GM19193 (cell line): ENCODE results near the gene NUDT19.

Experiments
- POLR2A ChIP-seq: IDR thresholded peaks from 4 replicates; pipeline ENCODE4 v1.6.1; 2011; ENCODE audit not compliant: insufficient read depth, insufficient read length; ENCODE audit errors: extremely low read depth

The NUDT19 gene

DNA sequence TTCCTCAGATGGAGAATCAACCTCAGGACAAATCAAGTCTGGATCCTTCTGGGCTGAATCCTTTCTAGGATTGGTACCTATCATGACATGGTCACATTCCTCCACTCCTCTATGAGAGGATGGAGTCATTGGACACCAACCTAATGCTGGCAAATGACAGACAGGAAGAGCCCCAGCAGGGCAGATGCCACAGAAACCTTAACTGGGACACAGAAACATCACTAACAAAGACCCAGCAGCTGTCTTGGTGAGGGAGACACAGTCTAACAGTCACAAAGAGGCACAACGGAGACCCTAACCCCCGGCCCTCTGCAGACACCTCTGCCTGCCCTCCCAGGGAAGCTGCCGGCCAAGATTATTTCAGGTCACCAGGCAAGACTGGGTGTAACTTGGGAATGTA lies 18.8 kb upstream of the NUDT19 start:
- no peak for TF ChIP-seq POLR2A

DNA sequence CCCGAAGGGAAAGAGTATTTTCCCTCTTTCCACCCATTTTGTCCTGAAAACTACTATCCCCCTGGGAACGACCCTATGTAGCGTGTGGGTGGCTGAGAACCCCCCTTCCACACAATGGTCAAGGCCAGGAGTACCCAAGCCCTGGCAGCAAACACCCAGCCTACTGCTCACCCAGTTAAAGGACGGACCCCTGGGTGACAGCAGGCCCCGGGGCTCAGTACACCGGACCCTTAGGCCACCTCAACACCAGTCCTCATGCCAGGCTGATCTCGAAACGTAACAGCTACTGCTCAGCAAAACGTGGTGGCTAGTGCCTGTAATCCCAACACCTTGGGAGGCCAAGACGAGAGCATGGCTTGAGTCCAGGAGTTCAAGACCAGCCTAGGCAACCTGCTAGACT lies 18.0 kb upstream of the NUDT19 start:
- TF ChIP-seq POLR2A = no peak

DNA sequence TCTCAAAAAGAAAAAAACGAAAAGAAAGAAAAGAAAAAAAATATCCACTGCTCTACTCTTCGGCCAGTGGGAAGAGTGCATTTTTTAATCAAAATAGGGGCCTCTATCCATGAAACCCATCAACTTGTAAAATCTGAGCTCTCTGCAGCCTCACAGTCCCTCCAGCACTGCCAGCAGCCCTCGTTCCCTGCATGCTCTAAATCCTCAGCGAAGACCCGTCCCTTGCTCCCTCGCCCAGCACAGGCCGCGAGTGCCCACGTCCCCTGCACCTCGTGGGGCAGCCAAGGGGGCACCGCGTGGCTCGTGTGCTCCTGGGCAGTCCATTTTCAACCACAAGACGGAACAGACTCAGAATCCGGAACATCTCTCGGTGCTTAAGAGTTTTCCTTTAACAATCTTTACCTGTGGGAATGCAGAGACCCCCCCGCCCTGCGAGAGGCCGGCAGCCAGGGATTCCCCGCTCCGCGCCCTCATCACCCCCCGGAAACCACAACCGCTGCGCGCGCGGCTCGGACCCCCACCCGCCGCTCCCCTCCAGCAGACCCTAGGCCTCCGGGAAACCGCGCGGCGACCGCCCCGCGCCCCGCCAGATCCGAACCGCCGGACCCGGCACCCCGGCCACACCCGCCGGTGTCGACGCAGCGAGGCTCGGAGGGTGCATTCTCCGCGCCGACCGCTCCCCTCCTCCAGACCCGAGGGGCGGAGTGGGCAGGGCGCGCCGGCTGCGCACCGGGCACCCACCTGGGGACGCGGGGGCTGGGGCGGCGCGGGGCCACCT lies 17.3 kb upstream of the NUDT19 start:
- no peak for TF ChIP-seq POLR2A

DNA sequence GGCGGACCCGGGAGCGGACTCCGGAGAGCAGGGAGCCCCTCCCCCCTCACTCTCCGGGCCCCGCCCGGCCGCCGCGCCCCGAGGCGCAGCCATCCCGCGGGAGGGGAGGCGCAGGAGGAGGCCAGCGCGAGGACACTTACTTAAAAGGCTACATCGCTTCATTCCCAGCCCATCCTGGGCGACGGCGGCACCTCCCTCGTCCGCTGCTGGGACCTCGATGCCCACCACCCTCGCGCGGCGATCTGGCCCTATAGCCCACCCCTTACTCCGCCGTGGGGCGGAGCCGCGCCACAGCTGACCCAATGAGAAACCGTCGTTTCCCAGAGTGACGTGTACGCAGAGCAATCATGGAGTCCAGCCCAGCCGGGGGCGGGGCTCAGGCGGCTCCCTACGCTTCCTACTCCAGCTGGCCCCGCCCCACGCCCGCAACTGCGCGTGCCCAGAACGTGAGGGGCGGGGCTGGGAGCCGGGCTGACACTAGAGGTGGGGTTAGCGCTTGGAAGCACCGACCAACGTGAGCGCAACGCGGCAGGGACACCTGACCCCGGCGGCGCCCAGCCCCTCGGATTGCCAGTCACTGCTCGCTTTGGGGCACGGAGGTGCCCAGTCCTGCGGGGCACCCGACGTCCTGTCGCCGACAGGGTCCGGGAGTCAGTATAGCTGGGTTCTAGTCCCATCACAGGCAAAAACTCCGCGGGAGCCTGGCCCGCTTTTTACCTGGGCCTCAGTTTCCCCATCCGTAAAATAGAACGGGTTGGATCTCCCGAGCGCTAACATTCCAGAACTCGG lies 16.5 kb upstream of the NUDT19 start, which contains the start of gene ANKRD27:
Gene ANKRD27 (minus strand): TSS at position 250 of the 789 bp plus-strand sequence. CDS start 16,165 bp downstream, outside the sequence.
- TF ChIP-seq POLR2A = peak; percentile 67

DNA sequence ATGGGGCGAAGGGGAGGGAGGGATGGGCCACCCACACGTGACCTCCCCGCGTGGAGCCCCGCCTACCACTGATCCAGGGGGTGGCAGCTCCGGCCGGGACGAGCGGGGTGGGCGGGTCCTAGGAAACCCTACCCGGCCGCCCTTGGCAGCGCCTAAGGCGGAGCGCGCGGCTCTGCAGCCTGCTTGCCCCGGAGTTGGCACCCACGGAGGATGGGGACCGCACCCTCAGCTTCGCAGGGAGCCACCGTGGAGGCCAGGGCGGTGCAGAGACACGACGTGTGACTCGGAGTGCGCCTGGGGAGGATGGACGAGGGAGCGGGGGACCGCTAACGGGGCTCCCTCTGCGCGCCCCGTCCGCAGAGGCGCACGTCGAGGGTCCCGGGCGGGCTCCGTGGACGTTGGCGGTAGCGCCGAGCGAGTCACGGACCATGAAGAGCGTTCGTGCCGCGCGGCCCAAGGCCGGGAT lies 15.9 kb upstream of the NUDT19 start, which contains the start of gene RGS9BP:
Gene RGS9BP (plus strand): TSS at position 129 of the 466 bp plus-strand sequence. CDS start 416 bp downstream, outside the sequence.
- TF ChIP-seq POLR2A = no peak

DNA sequence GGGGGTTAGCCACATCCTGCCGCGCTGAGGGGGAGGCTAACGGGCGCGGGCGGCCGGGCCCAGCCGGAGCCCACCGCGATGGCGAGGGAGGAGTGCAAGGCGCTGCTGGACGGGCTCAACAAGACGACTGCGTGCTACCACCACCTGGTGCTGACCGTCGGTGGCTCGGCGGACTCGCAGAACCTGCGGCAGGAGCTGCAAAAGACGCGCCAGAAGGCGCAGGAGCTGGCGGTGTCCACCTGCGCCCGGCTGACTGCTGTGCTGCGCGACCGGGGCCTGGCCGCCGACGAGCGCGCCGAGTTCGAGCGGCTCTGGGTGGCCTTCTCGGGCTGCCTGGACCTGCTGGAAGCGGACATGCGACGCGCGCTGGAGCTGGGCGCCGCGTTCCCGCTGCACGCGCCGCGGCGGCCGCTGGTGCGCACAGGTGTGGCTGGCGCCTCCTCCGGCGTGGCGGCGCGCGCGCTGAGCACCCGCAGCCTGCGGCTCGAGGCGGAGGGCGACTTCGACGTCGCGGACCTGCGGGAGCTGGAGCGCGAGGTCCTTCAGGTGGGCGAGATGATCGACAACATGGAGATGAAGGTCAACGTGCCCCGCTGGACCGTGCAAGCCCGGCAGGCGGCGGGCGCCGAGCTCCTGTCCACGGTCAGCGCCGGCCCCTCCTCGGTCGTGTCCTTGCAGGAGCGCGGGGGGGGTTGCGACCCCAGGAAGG lies 15.3 kb upstream of the NUDT19 start:
- TF ChIP-seq POLR2A = no peak

DNA sequence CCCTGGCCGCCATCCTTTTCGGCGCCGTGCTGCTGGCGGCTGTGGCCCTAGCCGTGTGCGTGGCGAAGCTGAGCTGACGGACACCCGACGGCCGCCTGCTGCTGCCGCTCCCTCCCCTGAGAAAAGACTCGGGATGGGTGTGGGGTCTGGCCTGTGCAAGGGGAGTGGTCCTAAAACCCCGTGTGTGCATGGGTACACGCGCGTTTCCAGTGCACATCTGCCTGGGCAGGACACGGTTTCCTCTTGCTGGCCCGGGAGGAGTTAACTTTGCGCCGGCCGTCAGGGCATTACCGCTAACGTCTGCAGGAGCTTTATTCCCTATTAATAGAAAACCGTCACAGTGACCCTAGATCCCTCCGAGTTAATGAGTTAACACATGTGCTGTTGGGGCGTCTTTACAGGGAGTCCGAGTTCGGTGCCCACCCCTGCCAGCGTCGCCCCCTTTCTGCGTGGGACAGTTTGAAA lies 14.7 kb upstream of the NUDT19 start:
- TF ChIP-seq POLR2A = no peak

DNA sequence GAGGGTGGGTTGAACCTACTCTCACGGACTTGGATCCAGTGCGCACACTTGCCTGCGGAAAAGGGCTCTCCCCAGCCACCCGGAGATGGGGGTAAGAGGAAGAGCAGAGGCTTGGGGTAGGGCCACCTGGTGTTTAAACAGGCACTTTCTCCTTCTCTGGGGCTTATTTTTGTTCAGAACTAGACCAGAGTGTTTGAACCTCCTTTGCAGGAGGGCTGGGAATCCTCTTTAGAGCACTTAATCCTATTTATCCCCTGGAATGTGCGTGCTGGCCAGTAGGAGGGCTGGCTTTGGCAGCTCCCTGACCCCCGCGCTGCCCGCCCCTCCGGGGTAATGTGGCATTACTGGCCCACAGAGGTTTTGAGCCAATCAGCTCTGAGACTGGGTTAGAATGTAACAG lies 14.0 kb upstream of the NUDT19 start:
- TF ChIP-seq POLR2A = no peak

DNA sequence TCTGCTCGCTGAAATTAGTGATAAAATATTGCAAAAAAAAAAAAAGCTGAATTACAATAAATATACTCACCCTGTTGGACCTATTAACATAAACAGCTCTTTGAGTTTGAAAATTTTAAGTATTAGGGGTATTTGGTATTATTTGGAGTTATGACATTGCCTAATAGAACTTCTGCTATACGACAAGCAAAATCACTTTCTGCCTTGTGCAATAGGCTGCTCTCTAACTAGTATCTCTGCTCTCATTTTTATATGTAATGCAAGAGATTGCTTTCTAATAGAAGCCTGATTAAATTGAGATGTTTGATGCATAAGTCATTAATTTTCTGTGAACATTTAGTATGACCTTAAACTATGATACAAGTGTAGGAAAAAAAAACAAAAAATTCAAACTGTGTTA lies 10.6 kb upstream of the NUDT19 start:
- TF ChIP-seq POLR2A = no peak

DNA sequence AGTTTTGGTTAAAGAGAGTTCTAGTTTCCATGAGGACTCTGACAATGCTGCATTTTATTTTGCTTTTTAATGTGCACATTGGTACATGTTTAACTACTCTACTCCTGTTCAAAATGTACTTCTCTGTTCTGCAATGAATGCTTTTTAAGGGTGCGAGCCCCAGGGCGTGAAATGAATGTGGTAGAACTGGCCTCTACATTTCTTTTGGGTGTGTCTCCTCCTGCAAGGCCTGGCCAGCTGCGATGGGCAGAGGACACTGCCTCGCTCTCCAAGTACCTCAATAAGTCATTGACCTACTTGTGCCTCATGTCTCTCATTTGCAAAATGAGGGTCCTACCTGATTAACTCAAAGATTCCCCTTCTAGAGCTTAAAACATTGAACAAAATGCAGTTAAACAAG lies 9.3 kb upstream of the NUDT19 start:
- TF ChIP-seq POLR2A = no peak

DNA sequence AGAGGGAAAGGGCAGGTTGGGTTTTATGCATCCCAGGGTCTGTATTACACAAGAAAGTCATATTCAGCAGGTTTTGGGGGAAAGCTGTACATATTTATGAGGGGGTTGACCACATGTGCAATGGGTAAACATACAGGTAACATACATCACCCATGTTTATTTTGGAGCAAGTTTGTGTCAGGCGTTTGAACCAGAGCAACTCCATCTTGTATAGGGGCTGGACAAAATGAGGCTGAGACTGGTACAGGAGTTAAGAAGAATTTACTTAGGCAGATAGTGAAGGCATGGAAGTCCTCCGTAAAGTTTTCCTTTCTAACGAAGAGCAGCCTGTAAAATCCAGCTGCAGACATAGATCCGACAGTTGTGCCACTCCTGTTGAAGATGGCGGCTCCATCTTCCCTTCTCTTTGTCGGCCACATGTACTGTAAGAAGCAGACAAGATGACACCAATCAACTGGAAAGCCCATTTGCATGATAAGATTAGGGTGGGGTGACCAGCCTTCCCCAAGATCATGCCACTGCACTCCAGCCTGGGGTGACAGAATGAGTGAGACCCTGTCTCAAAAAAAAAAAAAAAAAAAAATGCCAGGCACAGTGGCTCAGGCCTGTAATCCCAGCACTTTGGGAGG lies 4.7 kb upstream of the NUDT19 start:
- TF ChIP-seq POLR2A = no peak

DNA sequence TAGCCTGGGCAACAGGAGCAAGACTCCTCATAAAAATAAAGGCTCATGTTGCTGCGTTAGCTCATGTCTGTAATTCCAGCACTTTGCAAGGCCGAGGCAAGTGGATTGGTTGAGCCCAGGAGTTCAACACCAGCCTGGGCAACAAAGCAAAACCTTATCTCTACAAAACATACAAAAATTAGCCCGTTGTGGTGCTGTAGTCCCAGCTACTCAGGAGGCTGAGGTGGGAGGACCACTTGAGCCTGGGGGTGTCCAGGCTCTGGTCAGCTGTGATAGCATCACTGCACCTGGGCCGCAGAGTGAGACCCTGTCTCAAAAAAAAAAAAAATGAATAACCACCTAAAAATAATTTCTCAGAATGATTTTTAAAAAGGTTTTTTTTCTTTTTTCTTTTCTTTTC lies 3.9 kb upstream of the NUDT19 start:
- no peak for TF ChIP-seq POLR2A

DNA sequence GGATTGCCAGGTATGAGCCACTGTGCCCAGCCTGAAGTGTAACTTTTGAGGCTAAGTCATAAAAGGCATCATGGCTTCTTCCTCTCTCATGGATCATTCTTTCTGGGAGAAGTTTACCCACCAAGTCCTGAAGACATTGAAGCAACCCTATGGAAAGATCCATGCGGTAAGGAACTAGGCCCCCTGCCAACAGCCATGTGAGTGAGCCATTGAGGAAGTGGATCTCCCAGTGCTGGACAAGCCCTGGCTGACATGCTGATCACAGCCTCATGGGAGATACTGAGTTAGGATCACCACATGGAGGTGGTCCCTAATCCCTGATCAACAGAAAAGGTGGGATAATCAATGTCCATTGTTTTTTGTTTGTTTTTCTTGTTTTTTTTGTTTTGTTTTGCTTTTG lies 3.3 kb upstream of the NUDT19 start:
- no peak for TF ChIP-seq POLR2A

DNA sequence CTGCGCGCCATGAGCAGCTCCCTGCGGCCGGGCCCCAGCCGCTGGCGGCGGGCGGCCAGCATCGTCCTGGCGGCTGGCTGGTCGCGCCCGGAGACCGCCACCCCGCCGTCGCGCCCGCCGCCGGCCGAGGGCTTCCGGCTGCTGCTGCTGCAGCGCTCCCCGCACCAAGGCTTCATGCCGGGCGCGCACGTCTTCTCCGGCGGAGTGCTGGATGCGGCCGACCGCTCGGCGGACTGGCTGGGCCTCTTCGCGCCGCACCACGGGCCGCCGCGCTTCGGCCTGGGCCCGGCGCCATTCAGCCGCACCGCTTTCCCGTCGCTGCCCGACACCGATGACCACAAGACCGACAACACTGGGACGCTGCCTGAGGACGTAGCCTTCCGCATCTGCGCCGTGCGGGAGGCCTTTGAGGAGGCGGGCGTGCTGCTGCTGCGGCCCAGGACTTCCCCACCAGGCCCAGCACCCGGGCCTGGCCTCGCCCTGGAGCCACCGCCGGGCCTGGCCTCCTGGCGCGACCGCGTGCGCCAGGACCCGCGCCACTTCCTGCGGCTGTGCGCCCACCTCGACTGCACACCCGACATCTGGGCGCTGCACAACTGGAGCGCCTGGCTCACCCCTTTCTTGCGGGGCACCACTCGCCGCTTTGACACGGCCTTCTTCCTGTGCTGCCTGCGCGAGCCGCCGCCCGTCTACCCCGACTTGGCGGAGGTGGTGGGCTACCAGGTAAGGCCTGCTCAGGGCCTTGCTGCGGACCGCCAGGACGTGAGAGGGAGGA lies 518 bp downstream of the NUDT19 start:
- peak; percentile 46 for TF ChIP-seq POLR2A
